HAP-1 (cell line): ENCODE results near the gene NEAT1.

ENCODE experiments used
- DNase-seq, 2 experiments: peaks; one replicate each; pipeline ENCODE4 v3.0.0-alpha.2; 2016 to 2020; ENCODE audit warnings: low spot score in 2 of 2
- H3K27me3 ChIP-seq: fragments of 250-450 bp; sonication (Bioruptor Pico); 2 replicates; pipeline ENCODE4 v1.5.1; 2020; ENCODE audit warnings: low read depth, mild to moderate bottlenecking, moderate library complexity
- H3K36me3 ChIP-seq: fragments of 250-450 bp; sonication (Bioruptor Pico); replicated peaks from 2 replicates; pipeline ENCODE4 v1.5.1; 2020; ENCODE audit warnings: mild to moderate bottlenecking
- H3K4me1 ChIP-seq: fragments of 250-450 bp; sonication (Bioruptor Pico); 2 replicates; pipeline ENCODE4 v1.5.1; 2020; ENCODE audit warnings: mild to moderate bottlenecking
- H3K4me3 ChIP-seq: fragments of 250-450 bp; sonication (Bioruptor Pico); 2 replicates; pipeline ENCODE4 v1.5.1; 2020; ENCODE audit warnings: mild to moderate bottlenecking, moderate library complexity
- H3K9me3 ChIP-seq: fragments of 250-450 bp; sonication (Bioruptor Pico); 2 replicates; pipeline ENCODE4 v1.5.1; 2020; ENCODE audit warnings: mild to moderate bottlenecking, moderate library complexity
- in situ Hi-C: fragments of 300-500 bp; cut with MboI; formaldehyde crosslinking; loops from 3 replicates; pipeline ENCODE4 v1.14.3; 2020; ENCODE audit warnings: low sequenced_read_pairs, inconsistent platforms, mixed read lengths

Gene NEAT1

GRCh38 chr11:65426839-65427690, 4.5 kb downstream of the NEAT1 start:
- Histone ChIP-seq H3K4me1 (peaks cover 45% of the 10 kb centered on the region), H3K4me3 (peak overlapping the region; percentile 87), H3K9me3 (peaks cover 3% of the 10 kb centered on the region; the same call in 1 of the 2 replicates), H3K27me3 (no peaks in the 10 kb centered on the region), H3K36me3 (peaks cover 66% of the 10 kb centered on the region)
- in situ Hi-C loops: no loop called here
- peak; percentile 34 to 55 for DNase-seq

GRCh38 chr11:65427691-65428577, 5.3 kb downstream of the NEAT1 start:
- Histone ChIP-seq H3K9me3 (peaks cover 3% of the 10 kb centered on the region; the same call in 1 of the 2 replicates), H3K4me1 (peaks cover 45% of the 10 kb centered on the region), H3K27me3 (no peaks in the 10 kb centered on the region), H3K4me3 (peak overlapping the region; percentile 87), H3K36me3 (peaks cover 68% of the 10 kb centered on the region)
- DNase-seq: peak in 1 of 2 experiments; percentile 49
- in situ Hi-C loops: no loop called here

- in situ Hi-C loops: no loop called here
- Histone ChIP-seq H3K27me3 (no peaks in the 10 kb centered on the region), H3K36me3 (peaks cover 66% of the 10 kb centered on the region), H3K4me1 (peaks cover 49% of the 10 kb centered on the region), H3K4me3 (peak overlapping the region; percentile 87), H3K9me3 (peaks cover 3% of the 10 kb centered on the region; the same call in 1 of the 2 replicates)
- DNase-seq: peak in 1 of 2 experiments; percentile 54
These were observed 6.0 kb downstream of the NEAT1 start for GRCh38 chr11:65428578-65429067.

GRCh38 chr11:65429068-65429681, 6.6 kb downstream of the NEAT1 start:
- peak in 1 of 2 experiments; percentile 58 for DNase-seq
- in situ Hi-C loops: no loop called here
- peaks cover 64% of the 10 kb centered on the region for H3K36me3 ChIP-seq
- H3K27me3 ChIP-seq: no peaks in the 10 kb centered on the region
- peak overlapping the region; percentile 2; the same call in 1 of the 2 replicates for H3K4me3 ChIP-seq
- peaks cover 53% of the 10 kb centered on the region for H3K4me1 ChIP-seq
- H3K9me3 ChIP-seq: peaks cover 3% of the 10 kb centered on the region; the same call in 1 of the 2 replicates

- in situ Hi-C loops: no loop called here
- H3K4me3 ChIP-seq: peak overlapping the region; percentile 2
- H3K4me1 ChIP-seq: peaks cover 59% of the 10 kb centered on the region
- peak in 1 of 2 experiments; percentile 72 for DNase-seq
- peaks cover 64% of the 10 kb centered on the region for H3K36me3 ChIP-seq
- H3K9me3 ChIP-seq: no peaks in the 10 kb centered on the region
- no peaks in the 10 kb centered on the region for H3K27me3 ChIP-seq
These were observed 7.3 kb downstream of the NEAT1 start for GRCh38 chr11:65429724-65430405.

- in situ Hi-C loops: no loop called here
- Histone ChIP-seq H3K36me3 (peaks cover 64% of the 10 kb centered on the region), H3K9me3 (no peaks in the 10 kb centered on the region), H3K4me3 (no peak overlapping the region; the same call in 1 of the 2 replicates), H3K4me1 (peaks cover 59% of the 10 kb centered on the region), H3K27me3 (no peaks in the 10 kb centered on the region)
- DNase-seq: no peak
These were observed 8.0 kb downstream of the NEAT1 start for GRCh38 chr11:65430406-65431217.

- Histone ChIP-seq H3K9me3 (no peaks in the 10 kb centered on the region), H3K27me3 (no peaks in the 10 kb centered on the region), H3K4me1 (peaks cover 56% of the 10 kb centered on the region), H3K4me3 (no peak overlapping the region), H3K36me3 (peaks cover 64% of the 10 kb centered on the region)
- in situ Hi-C loops: no loop called here
- no peak for DNase-seq
These were observed 9.0 kb downstream of the NEAT1 start for GRCh38 chr11:65431451-65432099.

- Histone ChIP-seq H3K27me3 (no peaks in the 10 kb centered on the region), H3K4me1 (peaks cover 52% of the 10 kb centered on the region), H3K9me3 (no peaks in the 10 kb centered on the region), H3K36me3 (peaks cover 61% of the 10 kb centered on the region), H3K4me3 (no peak overlapping the region)
- in situ Hi-C loops: no loop called here
- no peak for DNase-seq
These were observed 9.6 kb downstream of the NEAT1 start for GRCh38 chr11:65432100-65432650.

- H3K4me3 ChIP-seq: no peak overlapping the region
- H3K9me3 ChIP-seq: no peaks in the 10 kb centered on the region
- peaks cover 46% of the 10 kb centered on the region for H3K4me1 ChIP-seq
- peaks cover 63% of the 10 kb centered on the region for H3K36me3 ChIP-seq
- in situ Hi-C loops: no loop called here
- H3K27me3 ChIP-seq: no peaks in the 10 kb centered on the region
- peak in 1 of 2 experiments; percentile 5 for DNase-seq
These were observed 10.3 kb downstream of the NEAT1 start for GRCh38 chr11:65432686-65433582.

- Histone ChIP-seq H3K4me1 (peaks cover 39% of the 10 kb centered on the region), H3K9me3 (no peaks in the 10 kb centered on the region), H3K4me3 (no peak overlapping the region), H3K36me3 (peaks cover 68% of the 10 kb centered on the region), H3K27me3 (no peaks in the 10 kb centered on the region)
- in situ Hi-C loops: no loop called here
- DNase-seq: no peak
These were observed 11.1 kb downstream of the NEAT1 start for GRCh38 chr11:65433657-65434056.

- in situ Hi-C loops: no loop called here
- H3K4me3 ChIP-seq: no peak overlapping the region
- DNase-seq: no peak
These were observed 11.6 kb downstream of the NEAT1 start for GRCh38 chr11:65434057-65434666.

More at GRCh38 chr11:65434057-65434666, 11.6 kb downstream of the NEAT1 start:
- no peaks in the 10 kb centered on the region for H3K27me3 ChIP-seq
- H3K36me3 ChIP-seq: peaks cover 71% of the 10 kb centered on the region
- H3K9me3 ChIP-seq: no peaks in the 10 kb centered on the region
- peaks cover 34% of the 10 kb centered on the region for H3K4me1 ChIP-seq
